Activated gamma-delta T cell (primary cell): ENCODE data around the gene CCL3.
"Not testable (repeated sequence)": the region's sequence is repeated elsewhere in the genome, so short reads cannot be mapped to it uniquely, and the experiment has no call there.

Source experiments
- DNase-seq: peaks from one replicate; lab custom pipeline; 2025; lab: John Stamatoyannopoulos, UW

Gene CCL3

GRCh38 chr17:36115649-36115977, 25.7 kb upstream of the CCL3 start:
- DNase-seq: not testable (repeated sequence)

- not testable (repeated sequence) for DNase-seq
Observed at GRCh38 chr17:36114971-36115648, 25.2 kb upstream of the CCL3 start.

- DNase-seq: not testable (repeated sequence)
Observed at GRCh38 chr17:36113131-36113530, 23.2 kb upstream of the CCL3 start.

GRCh38 chr17:36112572-36112971, 22.6 kb upstream of the CCL3 start:
- no peak for DNase-seq

- no peak for DNase-seq
Observed at GRCh38 chr17:36111068-36111490, 21.1 kb upstream of the CCL3 start.

- not testable (repeated sequence) for DNase-seq
Observed at GRCh38 chr17:36108265-36108664, 18.3 kb upstream of the CCL3 start.

- no peak for DNase-seq
Observed at GRCh38 chr17:36107660-36108059, 17.7 kb upstream of the CCL3 start.

GRCh38 chr17:36106493-36106835, 16.5 kb upstream of the CCL3 start:
- DNase-seq: no peak

GRCh38 chr17:36105781-36106492, 16.0 kb upstream of the CCL3 start:
- DNase-seq: no peak

- no peak for DNase-seq
Observed at GRCh38 chr17:36104701-36105181, 14.8 kb upstream of the CCL3 start.

- not testable (repeated sequence) for DNase-seq
Observed at GRCh38 chr17:36104246-36104645, 14.3 kb upstream of the CCL3 start.

GRCh38 chr17:36103401-36103975, 13.5 kb upstream of the CCL3 start, which contains the start of gene CCL4:
TSS of gene CCL4 (plus strand) at chr17:36103827. CDS start at chr17:36103906, 79 bp downstream.
- not testable (repeated sequence) for DNase-seq

- not testable (repeated sequence) for DNase-seq
Observed at GRCh38 chr17:36099004-36099403, 9.1 kb upstream of the CCL3 start.

GRCh38 chr17:36095992-36096391, 6.0 kb upstream of the CCL3 start:
- DNase-seq: no peak

GRCh38 chr17:36094746-36095145, 4.8 kb upstream of the CCL3 start:
- no peak for DNase-seq

GRCh38 chr17:36094232-36094631, 4.3 kb upstream of the CCL3 start:
- no peak for DNase-seq

GRCh38 chr17:36092715-36093114, 2.8 kb upstream of the CCL3 start:
- DNase-seq: not testable (repeated sequence)

- no peak for DNase-seq
Observed at GRCh38 chr17:36092230-36092629, 2.3 kb upstream of the CCL3 start.

- no peak for DNase-seq
Observed at GRCh38 chr17:36089339-36089865, 541 bp downstream of the CCL3 start.

- no peak for DNase-seq
Observed at GRCh38 chr17:36088670-36089338, 1.1 kb downstream of the CCL3 start.

- not testable (repeated sequence) for DNase-seq
Observed at GRCh38 chr17:36087897-36088572, 1.9 kb downstream of the CCL3 start.

- not testable (repeated sequence) for DNase-seq
Observed at GRCh38 chr17:36087471-36087870, 2.5 kb downstream of the CCL3 start.
